KG1 (cell line): ENCODE measurements around the gene CEP89.
"Not testable (repeated sequence)": the region's sequence is repeated elsewhere in the genome, so short reads cannot be mapped to it uniquely, and the experiment has no call there.

ENCODE experiments used
- DNase-seq: peaks from one replicate; lab custom pipeline; 2025; lab: John Stamatoyannopoulos, UW

Gene CEP89

GRCh38 chr19:32833388-32833787, 138.4 kb downstream of the CEP89 start:
- not testable (repeated sequence) for DNase-seq

GRCh38 chr19:32832825-32833224, 138.9 kb downstream of the CEP89 start:
- DNase-seq: not testable (repeated sequence)

GRCh38 chr19:32832094-32832493, 139.7 kb downstream of the CEP89 start:
- DNase-seq: not testable (repeated sequence)

DNA sequence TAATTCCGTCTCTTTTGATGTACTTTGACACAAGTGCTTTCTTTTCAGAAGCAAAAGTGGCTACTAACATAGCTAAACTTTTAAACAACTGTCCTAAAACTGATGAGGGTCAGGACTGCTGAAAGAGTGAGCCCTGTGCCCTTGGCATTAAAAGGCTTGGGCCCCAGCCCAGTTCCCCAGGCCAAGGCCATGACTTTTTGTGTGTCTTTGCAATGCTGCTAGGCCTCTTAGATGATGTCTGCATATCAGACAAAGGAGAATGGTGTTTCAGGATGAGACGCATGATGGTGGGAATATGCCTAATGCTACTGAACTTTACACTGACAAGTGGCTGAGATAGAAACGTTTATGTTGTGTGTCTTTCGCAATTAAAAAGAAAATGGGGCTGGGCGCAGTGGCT, 140.1 kb downstream of the CEP89 start:
- no peak for DNase-seq

GRCh38 chr19:32830231-32831014, 141.3 kb downstream of the CEP89 start:
- no peak for DNase-seq

GRCh38 chr19:32829345-32829896, 142.3 kb downstream of the CEP89 start:
- no peak for DNase-seq

- DNase-seq: no peak
Measured at GRCh38 chr19:32828643-32829344, 143.0 kb downstream of the CEP89 start.

DNA sequence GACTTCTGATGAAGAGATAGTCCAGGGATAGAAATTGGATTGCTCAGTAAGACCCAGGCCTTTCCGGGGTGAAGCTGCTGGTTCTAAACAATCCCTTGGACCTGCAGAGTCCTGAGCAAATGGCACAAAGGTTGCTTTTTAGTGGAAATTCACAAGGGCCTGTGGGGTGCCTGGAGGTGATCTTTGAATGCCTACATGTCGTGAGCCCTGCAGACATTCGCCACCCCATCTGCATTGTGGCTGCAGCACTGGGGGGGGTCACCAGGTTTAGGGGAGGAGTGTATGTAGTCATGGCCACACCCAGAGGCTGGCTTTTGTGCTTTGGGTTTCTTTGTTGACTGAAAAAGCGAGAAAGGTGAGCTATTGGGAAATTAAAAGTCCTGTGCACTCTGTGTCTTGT, 143.6 kb downstream of the CEP89 start:
- DNase-seq: no peak
